K562 (cell line): ENCODE results near the gene C17orf78. TPM values are rescaled to one million over a fixed set of nuclear protein-coding genes. Genes with fewer than 3 reads are reported as not detected.
"Not testable (repeated sequence)": the region's sequence is repeated elsewhere in the genome, so short reads cannot be mapped to it uniquely, and the experiment has no call there.

ENCODE experiments used
- ATAC-seq: fragments of 200-7000 bp; cut with Tn5 transposase; 3 replicates; pipeline ENCODE4 v1.9.1; 2020; ENCODE audit warnings: moderate library complexity
- BruUV-seq: library from RNA; stranded (reverse); fragments of 400-500 nt; replicated peaks from 2 replicates; lab custom pipeline; 2021; lab: Mats Ljungman, UMichigan
- CTCF ChIA-PET: fragments of 300-600 bp; formaldehyde crosslinking; extraction: SDS; loops from one replicate; lab custom pipeline; 2021; ENCODE audit warnings: low intra/inter-chr PET ratio; lab: Yijun Ruan, JAX
- POLR2A ChIA-PET: fragments of 300-600, 350-650 bp; sonication (Branson Sonifier 250); formaldehyde crosslinking; extraction: SDS; loops from one replicate; lab custom pipeline; 2021; ENCODE audit warnings: antibody characterized with exemption, inconsistent platforms; lab: Yijun Ruan, JAX
- DNase-seq, 4 experiments: peaks; one replicate each; pipeline versions ENCODE4 v3.0.0 to v3.0.0-alpha.2; 2011 to 2018; ENCODE audit warnings: low spot score in 3 of 4, mixed read lengths in 3 of 4; ENCODE audit errors: extremely low read depth in 1 of 4
- FAIRE-seq: peaks from 2 replicates; lab custom pipeline; 2011; peaks lifted over from hg19 to GRCh38; lab: Jason Lieb, UNC
- H2AFZ ChIP-seq: 2 replicates; pipeline ENCODE4 v1.6.0; 2011; ENCODE audit warnings: low read depth, low read length, control low read depth, inconsistent platforms
- H3K27ac ChIP-seq: fragments of 200-600 bp; 3 replicates; pipeline ENCODE4 v1.8.0; 2011; ENCODE audit warnings: low read depth, mild to moderate bottlenecking, control low read depth, inconsistent platforms, low read length, moderate library complexity, mixed read lengths; ENCODE audit errors: extremely low read depth
- H3K27me3 ChIP-seq, 2 experiments: fragments of 300-600 bp in 1 of 2; 2 replicates in 1 of 2; 3 replicates in 1 of 2; pipeline versions ENCODE4 v1.6.0 to v1.8.0; 2011; ENCODE audit warnings: inconsistent platforms in 2 of 2, low read length in 2 of 2, mild to moderate bottlenecking in 1 of 2, mixed read lengths in 1 of 2, moderate library complexity in 1 of 2; ENCODE audit not compliant: control insufficient read depth in 2 of 2, insufficient read depth in 2 of 2
- H3K36me3 ChIP-seq: fragments of 300-600 bp; 3 replicates; pipeline ENCODE4 v1.8.0; 2011; ENCODE audit warnings: mild to moderate bottlenecking, low read length, inconsistent platforms; ENCODE audit not compliant: control insufficient read depth, insufficient read depth
- H3K4me1 ChIP-seq, 2 experiments: fragments of 200-600 bp in 1 of 2; replicated peaks in 1 of 2; 2 replicates in 1 of 2; 3 replicates in 1 of 2; pipeline versions ENCODE4 v1.5.1 to v1.8.0; 2011; ENCODE audit warnings: inconsistent platforms in 2 of 2, low read length in 2 of 2, mild to moderate bottlenecking in 1 of 2, mixed read lengths in 1 of 2, moderate library complexity in 1 of 2; ENCODE audit not compliant: control insufficient read depth in 2 of 2, insufficient read depth in 2 of 2
- H3K4me2 ChIP-seq: 2 replicates; pipeline ENCODE4 v1.6.1; 2011; ENCODE audit warnings: low read length, control low read depth, inconsistent platforms, mixed read lengths; ENCODE audit not compliant: insufficient read depth
- H3K4me3 ChIP-seq: fragments of 200-600 bp; sonication (generic), shearing (Covaris generic); 2 replicates; pipeline ENCODE4 v1.5.1; 2016; ENCODE audit warnings: control low read depth, inconsistent platforms
- H3K79me2 ChIP-seq: fragments of 200-600 bp; 3 replicates; pipeline ENCODE4 v1.8.0; 2011; ENCODE audit warnings: low read length, inconsistent platforms; ENCODE audit not compliant: control insufficient read depth, insufficient read depth
- H3K9ac ChIP-seq, 2 experiments: 2 replicates each; pipeline versions ENCODE4 v1.6.0 to v1.6.1; 2011; ENCODE audit warnings: low read depth in 2 of 2, low read length in 2 of 2, control low read depth in 1 of 2, inconsistent platforms in 1 of 2, mild to moderate bottlenecking in 1 of 2, mixed read lengths in 1 of 2; ENCODE audit not compliant: insufficient read depth in 1 of 2
- H3K9me1 ChIP-seq: one replicate; pipeline ENCODE4 v1.6.0; 2011; ENCODE audit warnings: inconsistent platforms, mild to moderate bottlenecking, low read length, moderate library complexity; ENCODE audit not compliant: control insufficient read depth, insufficient read depth
- H3K9me3 ChIP-seq: replicated peaks from 2 replicates; pipeline ENCODE4 v1.5.1; 2011; ENCODE audit warnings: low read depth, low read length, inconsistent platforms; ENCODE audit not compliant: control insufficient read depth, insufficient read depth
- H4K20me1 ChIP-seq: replicated peaks from 2 replicates; pipeline ENCODE4 v1.6.1; 2011; ENCODE audit warnings: low read length, inconsistent platforms, mixed read lengths; ENCODE audit not compliant: control insufficient read depth, insufficient read depth
- GATAD2B ChIP-seq: fragments of 450-650 bp; IDR thresholded peaks from 2 replicates; pipeline ENCODE4 v1.6.1; 2017; ENCODE audit warnings: mild to moderate bottlenecking, borderline replicate concordance
- WGBS: fragments of 100-300 bp; shearing (Covaris generic); methylation state at CpG from one replicate; pipeline ENCODE4 v1.1.6; 2016; ENCODE audit warnings: low coverage, mixed read lengths; ENCODE audit not compliant: insufficient coverage; ENCODE audit errors: missing lambda C conversion rate; 5-methylcytosine and 5-hydroxymethylcytosine counted together
- in situ Hi-C: fragments of 300-500 bp; cut with MboI; formaldehyde crosslinking; loops from 4 replicates; pipeline ENCODE4 v1.15.0; 2018; ENCODE audit warnings: inconsistent platforms, mixed read lengths
- intact Hi-C: fragments of 100-400 bp; cut with micrococcal nuclease; formaldehyde crosslinking; loops from 2 replicates; pipeline ENCODE4 v1.14.2; 2022
- polyA plus RNA-seq, 8 experiments: library from polyadenylated mRNA; depleted of rRNA in 4 of 8; stranded (reverse) in 5 of 8; unstranded in 3 of 8; fragments of >200 nt; fragmentation: Nextera tagmentation in 2 of 8; fragmentation: Illumina TruSeq in 1 of 8; extraction: Ambion mirVana in 2 of 8; extraction: Trizol in 1 of 8; gene quantifications; 2 replicates each; pipeline versions ENCODE4 v1.2.1 to v1.2.3, GENCODE V29; 2011 to 2014; ENCODE audit warnings: inconsistent platforms in 1 of 8, missing spikeins in 1 of 8
- total RNA-seq, 7 experiments: library from RNA; depleted of rRNA in 6 of 7; stranded (reverse); fragments of >200 nt in 6 of 7; fragmentation: Illumina TruSeq in 2 of 7; extraction: Trizol in 2 of 7; gene quantifications; 2 replicates each; pipeline versions ENCODE4 v1.2.1 to v1.2.3, GENCODE V29; 2011 to 2021; ENCODE audit warnings: low replicate concordance in 1 of 7

C17orf78 gene
- total and polyA plus RNA-seq, 9 of the 15 experiments (the other 6 are each of a cell fraction or from before 2014, with no cell fraction given) = not detected

GRCh38 chr17:37400505-37400904 is 24.7 kb downstream of the C17orf78 start (continued):
- no peak for TF ChIP-seq GATAD2B
- TF ChIP-seq, all 486 proteins: peak for 5

DNA sequence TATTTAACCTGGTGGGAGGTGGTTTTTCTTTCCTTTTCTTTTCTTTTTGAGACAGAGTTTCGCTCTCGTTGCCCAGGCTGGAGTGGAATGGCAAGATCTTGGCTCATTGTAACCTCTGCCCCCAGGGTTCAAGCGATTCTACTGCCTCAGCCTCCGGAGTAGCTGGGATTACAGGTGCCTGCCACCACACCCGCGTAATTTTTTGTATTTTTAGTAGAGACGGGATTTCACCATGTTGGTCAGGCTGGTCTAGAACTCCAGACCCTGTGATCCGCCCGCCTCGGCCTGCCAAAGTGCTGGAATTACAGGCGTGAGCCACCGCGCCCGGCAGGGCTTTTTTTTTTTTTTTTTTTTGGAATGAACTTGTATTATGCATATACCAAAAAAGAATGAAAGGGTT is 29.7 kb downstream of the C17orf78 start:
- CTCF ChIA-PET = interaction anchor here (0.6 kb wide), 1 partner anchor 34 kb away, joined by 3 read pairs; no protein-coding TSS in a partner anchor
- H2AFZ ChIP-seq, ATAC-seq, H3K27me3 ChIP-seq, H3K9me1 ChIP-seq, FAIRE-seq, in situ Hi-C loops, H3K27ac ChIP-seq, H4K20me1 ChIP-seq, DNase-seq, BruUV-seq, H3K9me3 ChIP-seq: not testable (repeated sequence)
- Histone ChIP-seq H3K4me2 (peak overlapping the region; percentile 89), H3K79me2 (peaks cover 44% of the 10 kb centered on the region), H3K4me1 (peaks cover 15% of the 10 kb centered on the region in 2 experiments; a peak in 3 of 5 replicates), H3K36me3 (peaks cover 14% of the 10 kb centered on the region), H3K9ac (peak overlapping the region; percentile 98 to 99), H3K4me3 (peak overlapping the region; percentile 84)
- intact Hi-C loops = loop anchor here (5.0 kb wide), 1 partner anchor 82 kb away; the partner anchor contains the start of gene DUSP14
- POLR2A ChIA-PET = interaction anchor here (0.7 to 1.0 kb wide), 4 partner anchors 25 to 979 kb away, joined by 3 read pairs; no protein-coding TSS in a partner anchor
- 9% methylated on average over 11 of the region's 14 CpGs for WGBS
